Heart left ventricle (tissue), 13 donors: ENCODE data around the gene DDX47.

Source experiments
- CTCF ChIP-seq, 12 donors: fragments of 200-600 bp; sonication (generic) in 4 of 12; IDR thresholded peaks; one replicate each; pipeline versions ENCODE4 v1.5.0 to v1.8.0; 2018 to 2022; ENCODE audit warnings: antibody characterized with exemption in 12 of 12, mild to moderate bottlenecking in 5 of 12
- POLR2A ChIP-seq, 2 donors: fragments of 450-650 bp; IDR thresholded peaks; one replicate each; pipeline ENCODE4 v1.6.1; 2017; ENCODE audit warnings: antibody characterized with exemption in 2 of 2, mild to moderate bottlenecking in 2 of 2, moderate library complexity in 2 of 2
- donor health status: ischemic (EF 13 %, LVEDD 7.1; RV severe dilation, severe dysfunction).
- donor health status: DM: no; HTN: yes; CAD: no.
- donor health status: DM: no; HTN: no; CAD: no.
- donor health status: ischemic (EF 25% LVEDD 6.9; RV normal size, moderate dysfunction).
- donor health status: ischemic (EF 25% LVEDD 5.7; RV mildly dilated, moderate dysfunction).
- donor health status: ischemic (EF 35%, LVEDD 5.7; RV mildly dilated, moderate dysfunction).
- donor health status: nonischemic (EF 11% LVEDD 7.7; RV severe dilation, severe dysfunction).
- donor health status: DM: yes; HTN: yes; CAD: no.
- donor health status: PGD.
- donor health status: ischemic (EF 29% LVEDD 5.4; RV normal size, mild dysfunction).
- donor health status: nonischemic (EF 23%, LVEDD 6.1; RV moderate dilation, normal function).

GRCh38 chr12:12823811-12824210 is 10.7 kb downstream of the DDX47 start:
- TF ChIP-seq CTCF (IDR thresholded peaks at IDR 0.05): no peak
- TF ChIP-seq POLR2A (IDR thresholded peaks at IDR 0.05): no peak
